ENCODE results near the gene PCCA. TPM values are rescaled to one million over a fixed set of nuclear protein-coding genes. Genes with fewer than 3 reads are reported as not detected.

Gene PCCA
- total and polyA plus RNA-seq, 4 donors = 45.1 to 378 (median 110) TPM

- H3K27me3 ChIP-seq (ENCODE audit: control insufficient read depth, insufficient read depth, low read length) = no peaks in the 10 kb centered on the region
- no peaks in the 10 kb centered on the region for H3K9me3 ChIP-seq (ENCODE audit: control insufficient read depth, insufficient read depth, low read length)
- peaks cover 9% of the 10 kb centered on the region for H3K36me3 ChIP-seq (ENCODE audit: control insufficient read depth, insufficient read depth, low read length)
- H3K4me1 ChIP-seq (ENCODE audit: control insufficient read depth, insufficient read depth, low read length) = no peaks in the 10 kb centered on the region
- H3K4me3 ChIP-seq (ENCODE audit: low read depth, low read length) = no peak overlapping the region
- WGBS (ENCODE audit: insufficient coverage) = no CpG with 5 or more reads among the region's 3 CpGs
- DNase-seq (ENCODE audit: low read depth in 4 of 6, low spot score in 6 of 6) = no peak
- no peak overlapping the region for H3K27ac ChIP-seq (ENCODE audit: low read depth, low read length)
Observed at GRCh38 chr13:100108913-100109507, 20.1 kb downstream of the PCCA start.

- H3K27me3 ChIP-seq (ENCODE audit: control insufficient read depth, insufficient read depth, low read length) = no peaks in the 10 kb centered on the region
- H3K9me3 ChIP-seq (ENCODE audit: control insufficient read depth, insufficient read depth, low read length) = no peaks in the 10 kb centered on the region
- peaks cover 11% of the 10 kb centered on the region for H3K36me3 ChIP-seq (ENCODE audit: control insufficient read depth, insufficient read depth, low read length)
- H3K4me1 ChIP-seq (ENCODE audit: control insufficient read depth, insufficient read depth, low read length) = no peaks in the 10 kb centered on the region
- no peak for DNase-seq (ENCODE audit: low read depth in 4 of 6, low spot score in 6 of 6)
- H3K4me3 ChIP-seq (ENCODE audit: low read depth, low read length) = no peak overlapping the region
- no CpG with 5 or more reads among the region's 2 CpGs for WGBS (ENCODE audit: insufficient coverage)
- H3K27ac ChIP-seq (ENCODE audit: low read depth, low read length) = no peak overlapping the region
Observed at GRCh38 chr13:100110269-100110668, 21.4 kb downstream of the PCCA start.

GRCh38 chr13:100112186-100112838, 23.4 kb downstream of the PCCA start:
- Histone ChIP-seq H3K4me1 (ENCODE audit: control insufficient read depth, insufficient read depth, low read length) (no peaks in the 10 kb centered on the region), H3K27me3 (ENCODE audit: control insufficient read depth, insufficient read depth, low read length) (no peaks in the 10 kb centered on the region), H3K27ac (ENCODE audit: low read depth, low read length) (no peak overlapping the region), H3K4me3 (ENCODE audit: low read depth, low read length) (no peak overlapping the region), H3K36me3 (ENCODE audit: control insufficient read depth, insufficient read depth, low read length) (peaks cover 11% of the 10 kb centered on the region), H3K9me3 (ENCODE audit: control insufficient read depth, insufficient read depth, low read length) (no peaks in the 10 kb centered on the region)
- WGBS (ENCODE audit: insufficient coverage) = 80% methylated on average over 1 of the region's 7 CpGs
- DNase-seq (ENCODE audit: low read depth in 4 of 6, low spot score in 6 of 6) = no peak

GRCh38 chr13:100115693-100116254, 26.9 kb downstream of the PCCA start:
- no peak overlapping the region for H3K27ac ChIP-seq (ENCODE audit: low read depth, low read length)
- DNase-seq (ENCODE audit: low read depth in 4 of 6, low spot score in 6 of 6) = no peak
- no peaks in the 10 kb centered on the region for H3K27me3 ChIP-seq (ENCODE audit: control insufficient read depth, insufficient read depth, low read length)
- H3K4me1 ChIP-seq (ENCODE audit: control insufficient read depth, insufficient read depth, low read length) = no peaks in the 10 kb centered on the region
- WGBS (ENCODE audit: insufficient coverage) = no CpG with 5 or more reads among the region's 1 CpG
- H3K36me3 ChIP-seq (ENCODE audit: control insufficient read depth, insufficient read depth, low read length) = peaks cover 9% of the 10 kb centered on the region
- no peaks in the 10 kb centered on the region for H3K9me3 ChIP-seq (ENCODE audit: control insufficient read depth, insufficient read depth, low read length)
- no peak overlapping the region for H3K4me3 ChIP-seq (ENCODE audit: low read depth, low read length)

GRCh38 chr13:100124265-100124664, 35.4 kb downstream of the PCCA start:
- peaks cover under 1% of the 10 kb centered on the region for H3K4me1 ChIP-seq (ENCODE audit: control insufficient read depth, insufficient read depth, low read length)
- H3K27ac ChIP-seq (ENCODE audit: low read depth, low read length) = no peak overlapping the region
- peaks cover 5% of the 10 kb centered on the region for H3K9me3 ChIP-seq (ENCODE audit: control insufficient read depth, insufficient read depth, low read length)
- H3K4me3 ChIP-seq (ENCODE audit: low read depth, low read length) = no peak overlapping the region
- DNase-seq (ENCODE audit: low read depth in 4 of 6, low spot score in 6 of 6) = no peak
- WGBS (ENCODE audit: insufficient coverage) = 69% methylated on average over 3 of the region's 5 CpGs
- H3K27me3 ChIP-seq (ENCODE audit: control insufficient read depth, insufficient read depth, low read length) = no peaks in the 10 kb centered on the region
- H3K36me3 ChIP-seq (ENCODE audit: control insufficient read depth, insufficient read depth, low read length) = no peaks in the 10 kb centered on the region

- WGBS (ENCODE audit: insufficient coverage) = 100% methylated on average over 1 of the region's 4 CpGs
- peak in 1 of 6 donors; percentile 84 for DNase-seq (ENCODE audit: low read depth in 4 of 6, low spot score in 6 of 6)
- H3K36me3 ChIP-seq (ENCODE audit: control insufficient read depth, insufficient read depth, low read length) = no peaks in the 10 kb centered on the region
Observed at GRCh38 chr13:100125946-100126345, 37.1 kb downstream of the PCCA start.

GRCh38 chr13:100128373-100128772, 39.5 kb downstream of the PCCA start:
- H3K4me3 ChIP-seq (ENCODE audit: low read depth, low read length) = no peak overlapping the region
- H3K4me1 ChIP-seq (ENCODE audit: control insufficient read depth, insufficient read depth, low read length) = peaks cover 7% of the 10 kb centered on the region
- no peaks in the 10 kb centered on the region for H3K9me3 ChIP-seq (ENCODE audit: control insufficient read depth, insufficient read depth, low read length)
- H3K27me3 ChIP-seq (ENCODE audit: control insufficient read depth, insufficient read depth, low read length) = no peaks in the 10 kb centered on the region
- no peaks in the 10 kb centered on the region for H3K36me3 ChIP-seq (ENCODE audit: control insufficient read depth, insufficient read depth, low read length)
- H3K27ac ChIP-seq (ENCODE audit: low read depth, low read length) = no peak overlapping the region
- DNase-seq (ENCODE audit: low read depth in 4 of 6, low spot score in 6 of 6) = no peak
- WGBS (ENCODE audit: insufficient coverage) = 97% methylated on average over 3 of the region's 3 CpGs

More at GRCh38 chr13:100125946-100126345, 37.1 kb downstream of the PCCA start:
- Histone ChIP-seq H3K9me3 (ENCODE audit: control insufficient read depth, insufficient read depth, low read length) (peaks cover 5% of the 10 kb centered on the region), H3K27me3 (ENCODE audit: control insufficient read depth, insufficient read depth, low read length) (no peaks in the 10 kb centered on the region), H3K4me1 (ENCODE audit: control insufficient read depth, insufficient read depth, low read length) (peaks cover 7% of the 10 kb centered on the region), H3K27ac (ENCODE audit: low read depth, low read length) (no peak overlapping the region), H3K4me3 (ENCODE audit: low read depth, low read length) (no peak overlapping the region)

GRCh38 chr13:100128838-100129237, 39.9 kb downstream of the PCCA start:
- no peak overlapping the region for H3K4me3 ChIP-seq (ENCODE audit: low read depth, low read length)
- no peaks in the 10 kb centered on the region for H3K9me3 ChIP-seq (ENCODE audit: control insufficient read depth, insufficient read depth, low read length)
- 100% methylated on average over 1 of the region's 3 CpGs for WGBS (ENCODE audit: insufficient coverage)
- DNase-seq (ENCODE audit: low read depth in 4 of 6, low spot score in 6 of 6) = no peak
- no peaks in the 10 kb centered on the region for H3K36me3 ChIP-seq (ENCODE audit: control insufficient read depth, insufficient read depth, low read length)
- no peaks in the 10 kb centered on the region for H3K27me3 ChIP-seq (ENCODE audit: control insufficient read depth, insufficient read depth, low read length)
- H3K27ac ChIP-seq (ENCODE audit: low read depth, low read length) = no peak overlapping the region
- H3K4me1 ChIP-seq (ENCODE audit: control insufficient read depth, insufficient read depth, low read length) = peaks cover 7% of the 10 kb centered on the region

GRCh38 chr13:100129605-100130004, 40.7 kb downstream of the PCCA start:
- H3K4me1 ChIP-seq (ENCODE audit: control insufficient read depth, insufficient read depth, low read length) = peaks cover 7% of the 10 kb centered on the region
- no peak overlapping the region for H3K27ac ChIP-seq (ENCODE audit: low read depth, low read length)
- no CpG with 5 or more reads among the region's 2 CpGs for WGBS (ENCODE audit: insufficient coverage)

GRCh38 chr13:100130092-100130491, 41.2 kb downstream of the PCCA start:
- DNase-seq (ENCODE audit: low read depth in 4 of 6, low spot score in 6 of 6) = peak in 3 of 6 donors; percentile 12 to 45 (median 17)
- WGBS (ENCODE audit: insufficient coverage) = 40% methylated on average over 1 of the region's 1 CpG

More at GRCh38 chr13:100129605-100130004, 40.7 kb downstream of the PCCA start:
- Histone ChIP-seq H3K4me3 (ENCODE audit: low read depth, low read length) (no peak overlapping the region), H3K9me3 (ENCODE audit: control insufficient read depth, insufficient read depth, low read length) (no peaks in the 10 kb centered on the region), H3K27me3 (ENCODE audit: control insufficient read depth, insufficient read depth, low read length) (no peaks in the 10 kb centered on the region), H3K36me3 (ENCODE audit: control insufficient read depth, insufficient read depth, low read length) (no peaks in the 10 kb centered on the region)
- DNase-seq (ENCODE audit: low read depth in 4 of 6, low spot score in 6 of 6) = peak in 1 of 6 donors; percentile 4

More at GRCh38 chr13:100130092-100130491, 41.2 kb downstream of the PCCA start:
- no peaks in the 10 kb centered on the region for H3K36me3 ChIP-seq (ENCODE audit: control insufficient read depth, insufficient read depth, low read length)
- no peaks in the 10 kb centered on the region for H3K9me3 ChIP-seq (ENCODE audit: control insufficient read depth, insufficient read depth, low read length)
- no peak overlapping the region for H3K4me3 ChIP-seq (ENCODE audit: low read depth, low read length)
- H3K27me3 ChIP-seq (ENCODE audit: control insufficient read depth, insufficient read depth, low read length) = no peaks in the 10 kb centered on the region
- H3K27ac ChIP-seq (ENCODE audit: low read depth, low read length) = no peak overlapping the region
- H3K4me1 ChIP-seq (ENCODE audit: control insufficient read depth, insufficient read depth, low read length) = peaks cover 7% of the 10 kb centered on the region

Data from spinal cord (tissue), 10 donors.